A549 (cell line): ENCODE results near the gene WNT6. TPM values are rescaled to one million over a fixed set of nuclear protein-coding genes. Genes with fewer than 3 reads are reported as not detected.

Experiments used
- ATAC-seq, 2 experiments: fragments of 200-7000 bp in 1 of 2; fragments of >200 bp in 1 of 2; cut with Nextera tagmentation in 1 of 2; cut with Tn5 transposase in 1 of 2; 3 replicates each; pipeline versions ENCODE4 v1.8.0 to v1.9.1; 2018 to 2020; ENCODE audit warnings: mild to moderate bottlenecking in 1 of 2, moderate library complexity in 1 of 2
- CTCF ChIA-PET: fragments of 300-600 bp; sonication (Branson Sonifier 250); formaldehyde crosslinking; extraction: SDS; loops from one replicate; lab custom pipeline; 2021; ENCODE audit warnings: antibody characterized with exemption, inconsistent platforms; lab: Yijun Ruan, JAX
- POLR2A ChIA-PET: fragments of 350-600 bp; formaldehyde crosslinking; extraction: SDS; loops from one replicate; lab custom pipeline; 2021; ENCODE audit warnings: antibody characterized with exemption, inconsistent platforms; lab: Yijun Ruan, JAX
- DNase-seq, 2 experiments: peaks; one replicate each; pipeline versions ENCODE4 v3.0.0 to v3.0.0-alpha.2; 2011 to 2016; ENCODE audit warnings: low read depth in 1 of 2, low spot score in 1 of 2
- FAIRE-seq: peaks from 2 replicates; lab custom pipeline; 2011; peaks lifted over from hg19 to GRCh38; lab: Jason Lieb, UNC
- H3K27ac ChIP-seq, 2 experiments: fragments of >200 bp; sonication (Bioruptor Twin); formaldehyde crosslinking; 3 replicates each; pipeline ENCODE4 v1.5.1; 2016 to 2017
- H3K4me1 ChIP-seq: fragments of >200 bp; sonication (Bioruptor Twin); formaldehyde crosslinking; 3 replicates; pipeline ENCODE4 v1.6.1; 2016
- H3K4me2 ChIP-seq: fragments of >200 bp; sonication (Bioruptor Twin); formaldehyde crosslinking; 3 replicates; pipeline ENCODE4 v1.6.1; 2016
- H3K4me3 ChIP-seq: fragments of >200 bp; sonication (Bioruptor Twin); formaldehyde crosslinking; 3 replicates; pipeline ENCODE4 v1.5.1; 2016
- H3K9me3 ChIP-seq: fragments of >200 bp; sonication (Bioruptor Twin); formaldehyde crosslinking; 3 replicates; pipeline ENCODE4 v1.6.1; 2016
- BHLHE40 ChIP-seq: IDR thresholded peaks from 2 replicates; pipeline ENCODE4 v1.6.1; 2012; ENCODE audit warnings: low read depth, low read length, inconsistent platforms
- CBX2 ChIP-seq: fragments of 200-600 bp; sonication (generic); IDR thresholded peaks from 2 replicates; pipeline ENCODE4 v1.6.1; 2016; ENCODE audit warnings: low read depth, mild to moderate bottlenecking, borderline replicate concordance
- CBX8 ChIP-seq: fragments of 200-600 bp; sonication (generic); IDR thresholded peaks from 2 replicates; pipeline ENCODE4 v1.6.1; 2016
- CEBPB ChIP-seq, 2 experiments: fragments of >200 bp in 1 of 2; sonication (Bioruptor Twin) in 1 of 2; formaldehyde crosslinking in 1 of 2; IDR thresholded peaks; 2 replicates each; pipeline ENCODE4 v1.6.1; 2012 to 2016
- EHMT2 ChIP-seq: fragments of 200-600 bp; sonication (generic); IDR thresholded peaks from 2 replicates; pipeline ENCODE4 v1.6.1; 2016; ENCODE audit warnings: antibody characterized with exemption, low read depth, mild to moderate bottlenecking, moderate library complexity
- EP300 ChIP-seq, 2 experiments: fragments of >200 bp; sonication (Bioruptor Twin); formaldehyde crosslinking; IDR thresholded peaks; 2 replicates in 1 of 2; 3 replicates in 1 of 2; pipeline ENCODE4 v1.6.1; 2016 to 2017
- FOSB ChIP-seq: fragments of 250-450 bp; sonication (Bioruptor Pico); IDR thresholded peaks from 2 replicates; pipeline ENCODE4 v1.5.0; 2020; ENCODE audit warnings: mild to moderate bottlenecking, moderate library complexity
- FOXS1 ChIP-seq: fragments of 250-450 bp; sonication (Bioruptor Pico); IDR thresholded peaks from 2 replicates; pipeline ENCODE4 v1.5.0; 2020; ENCODE audit warnings: mild to moderate bottlenecking, moderate library complexity
- GATA3 ChIP-seq: IDR thresholded peaks from 2 replicates; pipeline ENCODE4 v1.6.1; 2012; ENCODE audit warnings: borderline replicate concordance
- HOXB13 ChIP-seq: fragments of 250-450 bp; sonication (Bioruptor Pico); IDR thresholded peaks from 2 replicates; pipeline ENCODE4 v1.5.0; 2020; ENCODE audit warnings: low read depth, mild to moderate bottlenecking, moderate library complexity
- KDM5A ChIP-seq: fragments of 200-600 bp; sonication (generic); IDR thresholded peaks from 2 replicates; pipeline ENCODE4 v1.6.1; 2016; ENCODE audit warnings: antibody characterized with exemption, mild to moderate bottlenecking
- MAFK ChIP-seq: fragments of 450-650 bp; IDR thresholded peaks from 2 replicates; pipeline ENCODE4 v1.6.1; 2014; ENCODE audit not compliant: partially characterized antibody
- NFE2L2 ChIP-seq: fragments of 150-350 bp; conservative IDR thresholded peaks from 2 replicates; pipeline ENCODE4 v1.6.1; 2014; ENCODE audit warnings: low read length
- NPAS2 ChIP-seq: fragments of 250-450 bp; sonication (Bioruptor Pico); IDR thresholded peaks from 2 replicates; pipeline ENCODE4 v1.8.0; 2022; ENCODE audit warnings: mild to moderate bottlenecking, moderate library complexity, borderline replicate concordance
- NR3C1 ChIP-seq: fragments of >200 bp; sonication (Bioruptor Twin); formaldehyde crosslinking; IDR thresholded peaks from 3 replicates; pipeline ENCODE4 v1.6.1; 2017
- PHF8 ChIP-seq: fragments of 200-600 bp; sonication (generic); IDR thresholded peaks from 2 replicates; pipeline ENCODE4 v1.6.1; 2016; ENCODE audit warnings: low read depth, mild to moderate bottlenecking, antibody characterized with exemption, moderate library complexity, borderline replicate concordance
- POLR2A ChIP-seq: IDR thresholded peaks from 2 replicates; pipeline ENCODE4 v1.6.1; 2012; ENCODE audit warnings: mild to moderate bottlenecking, low read length
- SREBF2 ChIP-seq: fragments of 450-650 bp; IDR thresholded peaks from 2 replicates; pipeline ENCODE4 v1.6.1; 2014; ENCODE audit warnings: mild to moderate bottlenecking, moderate library complexity
- TP53 ChIP-seq: fragments of 250-450 bp; sonication (Bioruptor Pico); IDR thresholded peaks from 2 replicates; pipeline ENCODE4 v1.5.0; 2021; ENCODE audit warnings: mild to moderate bottlenecking, moderate library complexity
- ZC3H11A ChIP-seq: fragments of 450-650 bp; IDR thresholded peaks from 2 replicates; pipeline ENCODE4 v1.6.1; 2014; ENCODE audit warnings: antibody characterized with exemption, mild to moderate bottlenecking
- ZFP36 ChIP-seq: fragments of 450-650 bp; IDR thresholded peaks from 2 replicates; pipeline ENCODE4 v1.6.1; 2014; ENCODE audit warnings: borderline replicate concordance; ENCODE audit not compliant: partially characterized antibody
- WGBS: methylation state at CpG from one replicate; pipeline ENCODE4 v1.1.6; 2017; ENCODE audit errors: missing lambda C conversion rate; 5-methylcytosine and 5-hydroxymethylcytosine counted together
- polyA plus RNA-seq, 4 experiments: library from polyadenylated mRNA; depleted of rRNA in 3 of 4; stranded (reverse); fragments of >200 nt; fragmentation: RNase III in 1 of 4; extraction: RNeasy Plus Mini Kit Qiagen cat#74134 plus additional on column Dnase treatment in 1 of 4; gene quantifications; 2 replicates in 3 of 4; 3 replicates in 1 of 4; pipeline ENCODE4 v1.2.3, GENCODE V29; 2011 to 2017
- TF ChIP-seq, protein P1 (sequence below): IDR thresholded peaks from 2 replicates; pipeline ENCODE4 v1.6.1; 2012; ENCODE audit warnings: low read depth, borderline replicate concordance
- TF ChIP-seq, protein P2 (sequence below): IDR thresholded peaks from 2 replicates; pipeline ENCODE4 v1.6.1; 2012
- TF ChIP-seq, protein P3 (sequence below): fragments of 250-450 bp; sonication (Bioruptor Pico); IDR thresholded peaks from 2 replicates; pipeline ENCODE4 v1.5.0; 2020; ENCODE audit warnings: low read depth, mild to moderate bottlenecking, moderate library complexity
- TF ChIP-seq, protein P4 (sequence below): IDR thresholded peaks from 2 replicates; pipeline ENCODE4 v1.6.1; 2012
- TF ChIP-seq, protein P5 (sequence below): fragments of >200 bp; sonication (Bioruptor Twin); formaldehyde crosslinking; IDR thresholded peaks from 3 replicates; pipeline ENCODE4 v1.5.1; 2016

The WNT6 gene
- polyA plus RNA-seq, 2 of the 4 experiments (the other 2 are of a cell fraction): 0.06 to 0.10 TPM

GRCh38 chr2:218895759-218896500, 36.3 kb downstream of the WNT6 start:
- ChIA-PET POLR2A (no interaction called here), CTCF (interaction anchor here (0.7 to 21.9 kb wide), 9 partner anchors 14 to 162 kb away, joined by 3 to 665 read pairs (median 6); partner anchors contain the start of gene WNT10A)
- peak in 1 of 2 experiments; percentile 6; a peak in 1 of 6 replicates for ATAC-seq
- TF ChIP-seq CEBPB (IDR thresholded peaks at IDR 0.05): no peak
- TF ChIP-seq KDM5A: no peak
- no peak for TF ChIP-seq PHF8
- TF ChIP-seq SREBF2: no peak
- TF ChIP-seq ZC3H11A: no peak
- TF ChIP-seq, protein P1, sequence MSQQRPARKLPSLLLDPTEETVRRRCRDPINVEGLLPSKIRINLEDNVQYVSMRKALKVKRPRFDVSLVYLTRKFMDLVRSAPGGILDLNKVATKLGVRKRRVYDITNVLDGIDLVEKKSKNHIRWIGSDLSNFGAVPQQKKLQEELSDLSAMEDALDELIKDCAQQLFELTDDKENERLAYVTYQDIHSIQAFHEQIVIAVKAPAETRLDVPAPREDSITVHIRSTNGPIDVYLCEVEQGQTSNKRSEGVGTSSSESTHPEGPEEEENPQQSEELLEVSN: no peak
- no peak for TF ChIP-seq EP300 (IDR thresholded peaks at IDR 0.05)
- TF ChIP-seq FOXS1: no peak
- TF ChIP-seq CBX2: no peak
- TF ChIP-seq, protein P2, sequence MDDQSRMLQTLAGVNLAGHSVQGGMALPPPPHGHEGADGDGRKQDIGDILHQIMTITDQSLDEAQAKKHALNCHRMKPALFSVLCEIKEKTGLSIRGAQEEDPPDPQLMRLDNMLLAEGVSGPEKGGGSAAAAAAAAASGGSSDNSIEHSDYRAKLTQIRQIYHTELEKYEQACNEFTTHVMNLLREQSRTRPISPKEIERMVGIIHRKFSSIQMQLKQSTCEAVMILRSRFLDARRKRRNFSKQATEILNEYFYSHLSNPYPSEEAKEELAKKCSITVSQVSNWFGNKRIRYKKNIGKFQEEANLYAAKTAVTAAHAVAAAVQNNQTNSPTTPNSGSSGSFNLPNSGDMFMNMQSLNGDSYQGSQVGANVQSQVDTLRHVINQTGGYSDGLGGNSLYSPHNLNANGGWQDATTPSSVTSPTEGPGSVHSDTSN: no peak
- no peak for TF ChIP-seq TP53
- no peak for TF ChIP-seq MAFK
- TF ChIP-seq ZFP36: no peak
- TF ChIP-seq HOXB13 (CRISPR knock-in tag): no peak
- no peak for TF ChIP-seq NR3C1
- no peak for TF ChIP-seq CBX8
- no peak for TF ChIP-seq GATA3
- 56% methylated on average over 8 of the region's 8 CpGs for WGBS
- peaks cover 37% of the 10 kb centered on the region for H3K4me1 ChIP-seq
- H3K4me2 ChIP-seq: peak overlapping the region; percentile 87
- no peak overlapping the region for H3K4me3 ChIP-seq
- no peaks in the 10 kb centered on the region for H3K9me3 ChIP-seq
- no peak for DNase-seq
- H3K27ac ChIP-seq: peak overlapping the region in 1 of 2 experiments; percentile 34; a peak in 2 of 6 replicates
- FAIRE-seq: no peak

DNA sequence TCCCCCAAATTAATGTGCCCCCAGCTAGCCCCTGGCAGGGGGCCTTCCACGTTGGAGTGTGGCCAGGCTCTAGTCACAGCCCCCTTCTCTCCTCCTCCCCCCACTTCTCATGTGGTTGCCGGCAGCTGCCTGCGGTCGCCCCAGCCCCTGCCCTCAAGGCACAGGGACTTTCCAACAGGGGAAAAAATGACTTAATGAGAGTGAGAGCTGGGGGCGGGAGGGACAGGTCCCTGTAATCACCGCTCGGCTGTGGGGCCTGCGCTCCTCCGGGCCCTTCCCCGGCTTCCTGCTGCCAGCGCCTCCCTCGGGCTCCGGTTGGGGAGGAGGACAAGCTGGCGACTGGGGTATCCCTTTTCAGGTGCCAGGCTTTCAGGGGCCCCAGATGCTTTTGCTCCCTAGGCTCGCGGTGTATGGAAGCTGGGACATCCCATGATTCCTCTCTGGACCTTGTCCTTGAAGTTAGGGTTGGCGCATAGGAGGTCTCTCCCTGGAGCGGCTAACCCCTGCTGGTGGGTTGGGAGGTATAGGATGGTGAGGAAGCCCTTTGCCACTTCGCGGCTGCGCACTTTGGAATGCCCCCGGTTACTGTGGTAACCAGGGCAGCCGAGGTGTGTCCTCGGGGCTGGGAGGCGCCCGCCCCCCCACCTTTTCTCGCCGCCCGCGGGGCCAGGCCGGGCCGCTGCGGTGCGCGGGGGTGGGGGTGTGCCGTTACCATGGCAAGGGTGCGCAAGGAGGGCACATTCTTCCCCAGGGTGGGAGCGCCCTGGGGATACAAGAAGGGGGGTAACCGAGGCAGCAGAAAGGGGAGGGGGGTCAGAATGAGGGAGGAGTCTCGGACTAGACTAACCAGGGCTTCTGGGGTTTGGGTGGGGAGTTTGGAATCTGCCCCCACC, 37.1 kb downstream of the WNT6 start:
- WGBS: 34% methylated on average over 20 of the region's 40 CpGs
- Histone ChIP-seq H3K4me3 (peak overlapping the region; percentile 23; the same call in 1 of the 3 replicates), H3K27ac (peak overlapping the region in 1 of 2 experiments; percentile 34; a peak in 2 of 6 replicates), H3K4me2 (peak overlapping the region; percentile 87), H3K4me1 (peaks cover 37% of the 10 kb centered on the region), H3K9me3 (no peaks in the 10 kb centered on the region)
- peak; percentile 37 to 65; a peak in 4 of 6 replicates for ATAC-seq
- FAIRE-seq: no peak
- POLR2A ChIA-PET: no interaction called here
- peak in 1 of 2 experiments; percentile 43 for DNase-seq
- CTCF ChIA-PET: interaction anchor here (0.7 to 21.9 kb wide), 24 partner anchors 13 to 418 kb away, joined by 3 to 665 read pairs (median 10); partner anchors contain the start of genes CDK5R2, TTLL4, WNT10A and WNT6
- TF ChIP-seq NFE2L2 (no peak), BHLHE40 (no peak), EP300 (IDR thresholded peaks at IDR 0.05) (no peak), EHMT2 (no peak), NPAS2 (no peak), POLR2A (no peak), FOSB (CRISPR knock-in tag) (no peak), NR3C1 (no peak)
- TF ChIP-seq, protein P3, sequence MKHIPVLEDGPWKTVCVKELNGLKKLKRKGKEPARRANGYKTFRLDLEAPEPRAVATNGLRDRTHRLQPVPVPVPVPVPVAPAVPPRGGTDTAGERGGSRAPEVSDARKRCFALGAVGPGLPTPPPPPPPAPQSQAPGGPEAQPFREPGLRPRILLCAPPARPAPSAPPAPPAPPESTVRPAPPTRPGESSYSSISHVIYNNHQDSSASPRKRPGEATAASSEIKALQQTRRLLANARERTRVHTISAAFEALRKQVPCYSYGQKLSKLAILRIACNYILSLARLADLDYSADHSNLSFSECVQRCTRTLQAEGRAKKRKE (CRISPR knock-in tag): no peak
- TF ChIP-seq, protein P2: no peak
- TF ChIP-seq, protein P1: no peak
- TF ChIP-seq, protein P4, sequence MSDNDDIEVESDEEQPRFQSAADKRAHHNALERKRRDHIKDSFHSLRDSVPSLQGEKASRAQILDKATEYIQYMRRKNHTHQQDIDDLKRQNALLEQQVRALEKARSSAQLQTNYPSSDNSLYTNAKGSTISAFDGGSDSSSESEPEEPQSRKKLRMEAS: no peak
- TF ChIP-seq, protein P5, sequence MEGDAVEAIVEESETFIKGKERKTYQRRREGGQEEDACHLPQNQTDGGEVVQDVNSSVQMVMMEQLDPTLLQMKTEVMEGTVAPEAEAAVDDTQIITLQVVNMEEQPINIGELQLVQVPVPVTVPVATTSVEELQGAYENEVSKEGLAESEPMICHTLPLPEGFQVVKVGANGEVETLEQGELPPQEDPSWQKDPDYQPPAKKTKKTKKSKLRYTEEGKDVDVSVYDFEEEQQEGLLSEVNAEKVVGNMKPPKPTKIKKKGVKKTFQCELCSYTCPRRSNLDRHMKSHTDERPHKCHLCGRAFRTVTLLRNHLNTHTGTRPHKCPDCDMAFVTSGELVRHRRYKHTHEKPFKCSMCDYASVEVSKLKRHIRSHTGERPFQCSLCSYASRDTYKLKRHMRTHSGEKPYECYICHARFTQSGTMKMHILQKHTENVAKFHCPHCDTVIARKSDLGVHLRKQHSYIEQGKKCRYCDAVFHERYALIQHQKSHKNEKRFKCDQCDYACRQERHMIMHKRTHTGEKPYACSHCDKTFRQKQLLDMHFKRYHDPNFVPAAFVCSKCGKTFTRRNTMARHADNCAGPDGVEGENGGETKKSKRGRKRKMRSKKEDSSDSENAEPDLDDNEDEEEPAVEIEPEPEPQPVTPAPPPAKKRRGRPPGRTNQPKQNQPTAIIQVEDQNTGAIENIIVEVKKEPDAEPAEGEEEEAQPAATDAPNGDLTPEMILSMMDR: no peak
